Adrenal gland (tissue), 12 donors: ENCODE measurements around the gene ROBO4. TPM values are rescaled to one million over a fixed set of nuclear protein-coding genes. Genes with fewer than 3 reads are reported as not detected.

Experiments
- DNase-seq, 7 donors: peaks; one replicate each; pipeline ENCODE4 v3.0.0-alpha.2; 2019 to 2020
- H3K27ac ChIP-seq, 5 donors: fragments of 200-600 bp; sonication (generic) in 4 of 5; 1 replicate in 3 of 5; 2 replicates in 2 of 5; pipeline versions ENCODE4 v1.5.1 to v1.8.0; 2016 to 2020; ENCODE audit warnings: mild to moderate bottlenecking in 1 of 5
- H3K27me3 ChIP-seq: fragments of 200-600 bp; 2 replicates; pipeline ENCODE4 v1.8.0; 2021
- H3K36me3 ChIP-seq, 2 donors: fragments of 200-600 bp; replicated peaks in 1 of 2; 1 replicate in 1 of 2; 2 replicates in 1 of 2; pipeline versions ENCODE4 v1.5.1 to v1.8.0; 2018 to 2022
- H3K4me1 ChIP-seq, 2 donors: fragments of 200-600 bp; replicated peaks in 1 of 2; 1 replicate in 1 of 2; 2 replicates in 1 of 2; pipeline versions ENCODE4 v1.5.1 to v1.8.0; 2018 to 2021
- H3K4me3 ChIP-seq, 4 donors: fragments of 200-600 bp; sonication (generic) in 3 of 4; one replicate each; pipeline ENCODE4 v1.5.1; 2016 to 2018
- H3K9me3 ChIP-seq, 3 donors: fragments of 200-600 bp; sonication (generic) in 1 of 3; replicated peaks in 1 of 3; 1 replicate in 2 of 3; 2 replicates in 1 of 3; pipeline versions ENCODE4 v1.5.1 to v1.8.0; 2016 to 2021
- CTCF ChIP-seq, 6 experiments: fragments of 450-650 bp in 4 of 6; fragments of 200-600 bp in 2 of 6; sonication (generic) in 1 of 6; IDR thresholded peaks; 1 replicate in 5 of 6; 2 replicates in 1 of 6; pipeline versions ENCODE4 v1.5.1 to v1.8.0; 2016 to 2021; ENCODE audit warnings: antibody characterized with exemption in 6 of 6, mild to moderate bottlenecking in 2 of 6, moderate library complexity in 1 of 6
- POLR2A ChIP-seq, 2 donors: fragments of 450-650 bp; IDR thresholded peaks; one replicate each; pipeline ENCODE4 v1.6.1; 2017; ENCODE audit warnings: antibody characterized with exemption in 2 of 2, mild to moderate bottlenecking in 2 of 2, moderate library complexity in 1 of 2
- WGBS, 4 donors: extraction: QIAGEN DNeasy Blood & Tissue Kit in 2 of 4; methylation state at CpG; one replicate each; pipeline versions ENCODE4 v1.1.5 to v1.1.7; 2013 to 2017; 5-methylcytosine and 5-hydroxymethylcytosine counted together
- intact Hi-C, 2 donors: fragments of 100-400 bp; cut with DNase I; formaldehyde crosslinking; loops; one replicate each; pipeline versions ENCODE4 v1.14.1 to v1.15.0; 2022 to 2023
- polyA plus RNA-seq, 3 donors: library from polyadenylated mRNA; stranded (reverse); fragments of 200-250 nt in 2 of 3; fragments of 350-450 nt in 1 of 3; fragmentation: Illumina TruSeq in 1 of 3; extraction: RNeasy Lipid Tissue Mini Kit (QIAGEN cat#74804) in 1 of 3; gene quantifications; one replicate each; pipeline ENCODE4 v1.2.3, GENCODE V29; 2013 to 2014
- total RNA-seq, 9 donors: library from RNA; depleted of rRNA in 4 of 9; stranded (reverse); fragments of >200 nt in 4 of 9; fragments of 120-200 nt in 1 of 9; fragmentation: NEBNext Ultra II Directional in 1 of 9; extraction: Animal tissue kit (Norgen Biotek cat#: 25700) in 1 of 9; gene quantifications; one replicate each; pipeline versions ENCODE4 v1.1.0 to v1.2.4, GENCODE V29; 2013 to 2023
- donor health status: healthy with polysubstance abuse.
- donor health status: Bipolar disorder and iron deficiency.
- donor health status: DM: yes; HTN: yes; CAD: no.
- donor health status: DM: no; HTN: no; CAD: no.
- donor health status: DM: no; HTN: no; CAD: no.
- donor health status: DM: yes; HTN: yes; CAD: no.

ROBO4 gene
- total and polyA plus RNA-seq, 12 donors = 4.6 to 40.7 (median 19.5) TPM

- intact Hi-C loops = no loop called here
- no peaks in the 10 kb centered on the region for H3K9me3 ChIP-seq
- 54 to 81% (median 72%) methylated on average over 9 to 12 of the region's 12 CpGs for WGBS, 4 donors
- no peaks in the 10 kb centered on the region for H3K36me3 ChIP-seq
- peaks cover 0 to 4% of the 10 kb centered on the region in 2 donors for H3K4me1 ChIP-seq
- H3K27me3 ChIP-seq = no peaks in the 10 kb centered on the region
- TF ChIP-seq POLR2A (IDR thresholded peaks at IDR 0.05) (no peak), CTCF (IDR thresholded peaks at IDR 0.05) (no peak)
- no peak overlapping the region for H3K27ac ChIP-seq
- H3K4me3 ChIP-seq = no peak overlapping the region
- DNase-seq = no peak
These were observed 6.2 kb downstream of the ROBO4 start for GRCh38 chr11:124891373-124891861.

GRCh38 chr11:124890683-124891372 lies 6.8 kb downstream of the ROBO4 start:
- 64 to 84% (median 83%) methylated on average over 8 to 9 of the region's 9 CpGs for WGBS, 4 donors
- TF ChIP-seq POLR2A (IDR thresholded peaks at IDR 0.05) = no peak
- no peak for TF ChIP-seq CTCF (IDR thresholded peaks at IDR 0.05)
- peaks cover 0 to 4% of the 10 kb centered on the region in 2 donors for H3K4me1 ChIP-seq
- H3K4me3 ChIP-seq = no peak overlapping the region
- H3K27me3 ChIP-seq = no peaks in the 10 kb centered on the region
- H3K27ac ChIP-seq = no peak overlapping the region
- DNase-seq = no peak
- no peaks in the 10 kb centered on the region for H3K36me3 ChIP-seq
- H3K9me3 ChIP-seq = no peaks in the 10 kb centered on the region
- intact Hi-C loops = no loop called here

GRCh38 chr11:124890151-124890550 lies 7.5 kb downstream of the ROBO4 start:
- intact Hi-C loops = no loop called here
- H3K4me1 ChIP-seq = peaks cover 0 to 4% of the 10 kb centered on the region in 2 donors
- H3K36me3 ChIP-seq = no peaks in the 10 kb centered on the region

More at GRCh38 chr11:124890151-124890550, 7.5 kb downstream of the ROBO4 start:
- Histone ChIP-seq H3K27me3 (no peaks in the 10 kb centered on the region), H3K4me3 (no peak overlapping the region), H3K9me3 (no peaks in the 10 kb centered on the region), H3K27ac (no peak overlapping the region)
- DNase-seq = no peak
- TF ChIP-seq CTCF (IDR thresholded peaks at IDR 0.05) = no peak
- TF ChIP-seq POLR2A (IDR thresholded peaks at IDR 0.05) = no peak
- WGBS, 4 donors = 93 to 100% (median 95%) methylated on average over 2 of the region's 2 CpGs
